IPS DF 6.9 (cell line): ENCODE results near the gene CFLAR.

Source experiments
- DNase-seq: peaks from one replicate; pipeline ENCODE4 v3.0.0-alpha.2; 2013; ENCODE audit warnings: low read depth, low spot score
- H3K27ac ChIP-seq: one replicate; pipeline ENCODE4 v1.5.1; 2013; ENCODE audit warnings: low read length, control low read depth
- H3K27me3 ChIP-seq: 2 replicates; pipeline ENCODE4 v1.6.1; 2013; ENCODE audit warnings: mild to moderate bottlenecking, low read length; ENCODE audit not compliant: control insufficient read depth, insufficient read depth
- H3K36me3 ChIP-seq: 2 replicates; pipeline ENCODE4 v1.6.1; 2013; ENCODE audit warnings: low read length; ENCODE audit not compliant: control insufficient read depth, insufficient read depth
- H3K4me1 ChIP-seq: 2 replicates; pipeline ENCODE4 v1.6.1; 2013; ENCODE audit warnings: low read length; ENCODE audit not compliant: control insufficient read depth, insufficient read depth
- H3K4me3 ChIP-seq: 2 replicates; pipeline ENCODE4 v1.5.1; 2013; ENCODE audit warnings: mild to moderate bottlenecking, low read length
- H3K9me3 ChIP-seq: 2 replicates; pipeline ENCODE4 v1.6.1; 2013; ENCODE audit warnings: low read length, inconsistent platforms; ENCODE audit not compliant: control insufficient read depth, insufficient read depth
- WGBS: extraction: QIAGEN DNeasy Blood & Tissue Kit; methylation state at CpG from one replicate; pipeline ENCODE4 v1.1.7; 2013; ENCODE audit warnings: mixed read lengths, missing lambda C conversion rate; ENCODE audit not compliant: insufficient read length, insufficient coverage; 5-methylcytosine and 5-hydroxymethylcytosine counted together

Gene CFLAR

GRCh38 chr2:201196003-201196402 lies 80.0 kb downstream of the CFLAR start:
- no peak for DNase-seq
- Histone ChIP-seq H3K4me1 (no peaks in the 10 kb centered on the region), H3K27ac (no peak overlapping the region), H3K36me3 (no peaks in the 10 kb centered on the region), H3K4me3 (no peak overlapping the region), H3K9me3 (no peaks in the 10 kb centered on the region), H3K27me3 (no peaks in the 10 kb centered on the region)
- WGBS = no CpG with 5 or more reads among the region's 3 CpGs

- Histone ChIP-seq H3K4me1 (no peaks in the 10 kb centered on the region), H3K9me3 (no peaks in the 10 kb centered on the region), H3K27ac (no peak overlapping the region), H3K27me3 (no peaks in the 10 kb centered on the region), H3K36me3 (no peaks in the 10 kb centered on the region), H3K4me3 (no peak overlapping the region)
- DNase-seq = no peak
- WGBS = no CpG with 5 or more reads among the region's 1 CpG
These were observed 80.8 kb downstream of the CFLAR start for GRCh38 chr2:201196803-201197202.

- Histone ChIP-seq H3K9me3 (no peaks in the 10 kb centered on the region), H3K36me3 (no peaks in the 10 kb centered on the region), H3K27me3 (no peaks in the 10 kb centered on the region), H3K4me1 (no peaks in the 10 kb centered on the region), H3K4me3 (no peak overlapping the region), H3K27ac (no peak overlapping the region)
- WGBS = no CpG with 5 or more reads among the region's 4 CpGs
- no peak for DNase-seq
These were observed 81.8 kb downstream of the CFLAR start for GRCh38 chr2:201197781-201198180.

GRCh38 chr2:201199847-201200246 lies 83.9 kb downstream of the CFLAR start:
- Histone ChIP-seq H3K36me3 (no peaks in the 10 kb centered on the region), H3K27me3 (no peaks in the 10 kb centered on the region), H3K4me1 (no peaks in the 10 kb centered on the region), H3K27ac (no peak overlapping the region), H3K4me3 (no peak overlapping the region), H3K9me3 (no peaks in the 10 kb centered on the region)
- no peak for DNase-seq
- no CpG with 5 or more reads among the region's 5 CpGs for WGBS

- Histone ChIP-seq H3K36me3 (no peaks in the 10 kb centered on the region), H3K4me3 (no peak overlapping the region), H3K4me1 (no peaks in the 10 kb centered on the region), H3K27ac (no peak overlapping the region), H3K27me3 (no peaks in the 10 kb centered on the region), H3K9me3 (no peaks in the 10 kb centered on the region)
- no peak for DNase-seq
- WGBS = no CpG with 5 or more reads among the region's 8 CpGs
These were observed 84.4 kb downstream of the CFLAR start for GRCh38 chr2:201200345-201200744.

- no peak overlapping the region for H3K4me3 ChIP-seq
- H3K27ac ChIP-seq = no peak overlapping the region
- H3K4me1 ChIP-seq = no peaks in the 10 kb centered on the region
- H3K9me3 ChIP-seq = no peaks in the 10 kb centered on the region
- no peaks in the 10 kb centered on the region for H3K27me3 ChIP-seq
- no CpG with 5 or more reads among the region's 8 CpGs for WGBS
- H3K36me3 ChIP-seq = no peaks in the 10 kb centered on the region
- DNase-seq = no peak
These were observed 85.4 kb downstream of the CFLAR start for GRCh38 chr2:201201371-201201770.

GRCh38 chr2:201203916-201204654 lies 88.1 kb downstream of the CFLAR start:
- Histone ChIP-seq H3K27ac (no peak overlapping the region), H3K9me3 (no peaks in the 10 kb centered on the region), H3K4me1 (no peaks in the 10 kb centered on the region), H3K36me3 (no peaks in the 10 kb centered on the region), H3K4me3 (no peak overlapping the region), H3K27me3 (no peaks in the 10 kb centered on the region)
- no peak for DNase-seq
- WGBS = no CpG with 5 or more reads among the region's 6 CpGs

- H3K4me3 ChIP-seq = no peak overlapping the region
- WGBS = no CpG with 5 or more reads among the region's 9 CpGs
- no peak overlapping the region for H3K27ac ChIP-seq
- H3K27me3 ChIP-seq = no peaks in the 10 kb centered on the region
- DNase-seq = no peak
- H3K9me3 ChIP-seq = no peaks in the 10 kb centered on the region
- H3K4me1 ChIP-seq = no peaks in the 10 kb centered on the region
- no peaks in the 10 kb centered on the region for H3K36me3 ChIP-seq
These were observed 88.9 kb downstream of the CFLAR start for GRCh38 chr2:201204655-201205514.

- Histone ChIP-seq H3K4me3 (no peak overlapping the region), H3K27me3 (no peaks in the 10 kb centered on the region), H3K4me1 (no peaks in the 10 kb centered on the region), H3K9me3 (no peaks in the 10 kb centered on the region), H3K27ac (no peak overlapping the region), H3K36me3 (no peaks in the 10 kb centered on the region)
- no CpG with 5 or more reads among the region's 3 CpGs for WGBS
- DNase-seq = no peak
These were observed 89.5 kb downstream of the CFLAR start for GRCh38 chr2:201205515-201205849.

GRCh38 chr2:201208563-201209252 lies 92.7 kb downstream of the CFLAR start:
- DNase-seq = no peak

More at GRCh38 chr2:201208563-201209252, 92.7 kb downstream of the CFLAR start:
- H3K9me3 ChIP-seq = no peaks in the 10 kb centered on the region
- no peak overlapping the region for H3K27ac ChIP-seq
- H3K4me1 ChIP-seq = no peaks in the 10 kb centered on the region
- H3K4me3 ChIP-seq = no peak overlapping the region
- H3K27me3 ChIP-seq = no peaks in the 10 kb centered on the region
- no CpG with 5 or more reads among the region's 12 CpGs for WGBS
- no peaks in the 10 kb centered on the region for H3K36me3 ChIP-seq
